HG02870 (cell line): ENCODE data around the gene TARS1.
"Not testable (repeated sequence)": the region's sequence is repeated elsewhere in the genome, so short reads cannot be mapped to it uniquely, and the experiment has no call there.

Experiments
- ATAC-seq: cut with Tn5 transposase; IDR thresholded peaks from one replicate; pipeline ENCODE4 v1.9.1; 2021; ENCODE audit warnings: mild to moderate bottlenecking, moderate library complexity; ENCODE audit not compliant: unreplicated experiment

Gene TARS1

GRCh38 chr5:33482335-33482734, 41.6 kb downstream of the TARS1 start:
- ATAC-seq, result no peak

- no peak for ATAC-seq
Measured at GRCh38 chr5:33487236-33487635, 46.5 kb downstream of the TARS1 start.

DNA sequence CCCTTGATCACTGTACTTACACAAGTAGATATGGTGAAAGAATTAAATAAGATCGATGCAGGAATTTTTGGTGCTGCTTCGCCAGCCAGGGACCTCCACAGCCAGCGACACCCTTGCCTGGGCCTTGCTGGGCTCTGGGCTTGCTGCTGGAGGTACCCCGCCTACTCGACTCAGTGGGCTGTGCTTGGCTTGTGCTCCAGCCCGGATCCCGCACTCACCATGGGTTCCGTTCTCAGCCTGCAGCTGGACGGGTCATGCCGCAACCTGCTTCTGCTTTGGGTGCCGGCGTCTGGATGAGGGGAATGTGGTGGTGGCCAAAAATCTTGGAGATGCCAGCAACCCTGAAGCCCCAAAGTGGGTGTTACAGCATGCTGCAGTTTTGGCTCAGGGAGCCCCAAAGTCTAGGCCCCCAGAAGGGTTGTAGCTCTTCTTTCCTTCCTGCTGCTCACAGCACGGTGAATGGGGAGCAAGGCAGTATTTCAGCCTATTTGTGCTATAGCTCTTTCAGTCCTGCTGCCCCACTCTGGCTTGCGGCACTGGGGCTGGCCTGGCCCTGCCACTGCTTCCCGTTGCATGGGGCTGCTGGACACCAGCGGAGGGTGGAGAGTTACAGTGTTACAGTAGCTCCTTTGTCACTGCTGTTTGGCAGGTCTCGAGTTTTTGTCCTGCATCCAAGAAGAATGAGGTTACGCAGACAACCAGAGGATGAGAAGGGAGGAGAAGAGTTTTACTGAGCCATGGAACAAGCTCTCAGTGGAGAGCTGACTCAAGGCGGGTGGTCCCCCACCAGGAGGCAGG, 48.0 kb downstream of the TARS1 start:
- ATAC-seq, result no peak

- no peak for ATAC-seq
Measured at GRCh38 chr5:33489481-33490067, 48.8 kb downstream of the TARS1 start.

DNA sequence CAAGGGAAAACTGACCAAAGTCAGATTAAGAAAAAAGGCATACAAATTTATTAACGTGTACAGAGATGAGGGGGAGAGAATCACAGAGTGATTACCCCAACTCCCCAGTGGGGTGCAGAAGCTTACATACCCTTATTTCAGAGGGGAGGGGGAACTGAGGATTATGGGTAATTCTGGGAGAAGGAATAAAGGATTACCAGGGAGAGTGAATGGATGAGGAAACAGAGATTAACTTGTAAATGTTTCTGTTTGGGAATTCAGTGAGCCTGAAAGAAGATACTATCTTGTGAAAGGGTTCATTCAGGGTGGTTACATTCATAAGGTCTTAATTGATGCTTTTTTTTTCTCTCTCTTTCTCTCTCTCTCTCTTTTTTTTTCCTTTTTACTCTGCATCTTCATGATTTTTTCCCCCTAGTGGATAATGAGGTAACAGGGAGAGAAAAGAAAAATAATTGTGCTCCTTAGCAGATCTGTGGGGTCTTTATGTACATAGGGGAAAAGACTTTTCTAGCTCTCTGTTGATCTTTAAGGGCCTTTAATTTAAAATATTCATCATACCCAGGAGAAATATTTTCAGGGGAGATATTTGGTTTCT, 49.4 kb downstream of the TARS1 start:
- ATAC-seq, result no peak

DNA sequence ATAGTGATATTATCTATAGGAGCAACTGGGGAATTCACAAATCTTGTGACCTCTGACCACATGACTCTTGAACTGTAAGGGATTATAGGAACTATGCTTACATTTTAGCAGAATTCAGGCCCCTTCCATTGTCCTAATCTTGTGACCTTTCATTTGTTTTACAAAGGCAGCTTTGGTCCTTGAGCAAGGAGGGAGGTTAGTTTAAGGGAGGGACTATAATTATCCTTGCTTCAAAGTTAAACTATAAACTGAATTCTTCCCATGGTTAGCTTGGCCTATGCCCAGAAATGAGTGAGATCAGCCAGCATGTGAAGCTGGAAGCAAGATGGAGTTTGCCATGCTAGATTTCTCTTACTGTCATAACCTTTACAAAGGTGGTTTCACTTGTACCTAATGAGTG, 51.2 kb downstream of the TARS1 start:
- ATAC-seq, result no peak

- no peak for ATAC-seq
Measured at GRCh38 chr5:33494466-33494865, 53.7 kb downstream of the TARS1 start.

DNA sequence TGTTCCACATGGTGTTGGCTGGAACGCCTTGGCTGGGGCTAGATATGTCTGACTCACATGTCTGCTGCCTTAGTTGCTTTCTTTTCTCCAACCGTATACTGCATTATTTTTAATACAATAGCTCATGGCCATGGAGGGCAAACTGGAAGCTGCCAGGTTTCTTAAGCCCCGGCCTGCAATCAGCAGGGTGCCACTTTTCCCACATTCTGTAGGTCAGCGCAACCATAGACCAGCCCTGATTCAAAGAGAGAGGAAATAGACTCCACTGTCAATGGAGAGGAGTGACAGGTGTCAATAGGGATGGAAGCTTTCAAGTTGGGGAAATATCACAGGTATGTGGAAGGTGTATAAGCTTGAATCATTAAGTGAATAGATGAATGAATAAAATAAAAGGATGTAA, 60.5 kb downstream of the TARS1 start:
- no peak for ATAC-seq

- ATAC-seq, result no peak
Measured at GRCh38 chr5:33501899-33502298, 61.1 kb downstream of the TARS1 start.

DNA sequence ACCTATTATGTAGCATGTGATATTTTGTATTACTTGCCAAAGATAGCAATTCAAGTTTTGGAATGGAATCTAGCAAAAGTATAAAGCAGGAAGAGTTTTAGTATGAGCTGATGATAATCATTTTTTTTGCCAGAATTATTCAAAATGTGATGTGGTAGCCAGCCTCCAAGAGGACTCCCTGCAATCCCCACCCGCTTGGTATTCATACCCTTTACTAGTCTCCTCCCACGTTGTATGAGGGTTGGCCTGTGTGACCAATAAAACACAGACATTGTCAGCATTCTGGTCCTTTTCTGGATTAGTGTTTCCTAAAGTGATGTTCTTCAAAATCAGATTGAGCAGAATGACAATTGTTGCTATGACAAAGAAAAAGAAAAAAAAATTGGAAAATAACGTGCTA, 63.8 kb downstream of the TARS1 start:
- ATAC-seq, result no peak

- no peak for ATAC-seq
Measured at GRCh38 chr5:33507426-33507825, 66.7 kb downstream of the TARS1 start.

GRCh38 chr5:33509036-33509435, 68.3 kb downstream of the TARS1 start:
- no peak for ATAC-seq

GRCh38 chr5:33513462-33514185, 72.9 kb downstream of the TARS1 start:
- no peak for ATAC-seq

DNA sequence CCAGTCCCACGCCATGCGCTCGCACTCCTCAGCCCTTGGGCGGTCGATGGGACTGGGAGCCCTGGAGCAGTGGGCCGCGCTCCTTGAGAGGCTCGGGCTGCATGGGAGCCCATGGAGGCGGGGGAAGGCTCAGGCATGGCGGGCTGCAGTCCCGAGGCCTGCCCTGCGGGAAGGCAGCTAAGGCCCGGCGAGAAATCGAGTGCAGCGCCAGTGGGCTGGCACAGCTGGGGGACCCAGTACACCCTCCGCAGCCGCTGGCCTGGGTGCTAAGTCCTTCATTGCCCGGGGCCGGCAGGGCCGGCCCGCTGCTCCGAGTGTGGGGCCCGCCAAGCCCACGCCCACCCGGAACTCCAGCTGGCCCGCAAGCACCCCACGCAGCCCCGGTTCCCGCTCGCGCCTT, 74.6 kb downstream of the TARS1 start:
- ATAC-seq, result not testable (repeated sequence)

DNA sequence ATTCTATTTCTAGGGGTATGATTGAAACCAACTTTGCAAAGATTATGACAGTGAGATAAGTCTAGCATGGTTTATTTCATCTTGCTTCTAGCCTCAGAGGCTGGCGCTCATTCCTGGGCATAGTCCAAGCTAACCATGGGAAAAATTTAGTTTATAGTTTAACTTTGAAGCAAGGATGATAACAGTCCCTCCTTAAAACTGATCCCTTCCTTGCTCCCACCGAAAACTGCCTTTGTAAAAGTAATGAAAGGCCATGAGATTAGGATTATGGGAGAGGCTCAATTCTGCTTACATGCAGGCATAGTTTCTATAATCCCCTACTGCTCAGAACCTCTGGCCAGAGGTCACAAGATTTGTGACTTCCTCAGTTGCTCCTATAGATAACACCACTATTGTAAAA, 75.7 kb downstream of the TARS1 start:
- no peak for ATAC-seq
